MCF 10A (cell line): ENCODE measurements around the gene NTF3. TPM values are rescaled to one million over a fixed set of nuclear protein-coding genes. Genes with fewer than 3 reads are reported as not detected.

ENCODE experiments used
- BruUV-seq: library from RNA; stranded (reverse); fragments of 400-500 nt; replicated peaks from 2 replicates; lab custom pipeline; 2021; lab: Mats Ljungman, UMichigan
- CTCF ChIA-PET: fragments of 300-600 bp; sonication (Branson Sonifier 250); formaldehyde crosslinking; extraction: SDS; loops from one replicate; lab custom pipeline; 2021; ENCODE audit warnings: antibody characterized with exemption, inconsistent platforms; lab: Yijun Ruan, JAX
- POLR2A ChIA-PET: fragments of 300-600, 350-650 bp; sonication (Branson Sonifier 250); formaldehyde crosslinking; extraction: SDS; loops from one replicate; lab custom pipeline; 2020; ENCODE audit warnings: antibody characterized with exemption, inconsistent platforms; lab: Yijun Ruan, JAX
- DNase-seq: peaks from one replicate; pipeline ENCODE4 v3.0.0-alpha.2; 2018; ENCODE audit not compliant: unreplicated experiment
- H3K27ac Mint-ChIP-seq: one replicate; pipeline ENCODE4 v1.8.0; 2022; ENCODE audit warnings: mild to moderate bottlenecking, low read depth, mixed read lengths; ENCODE audit not compliant: unreplicated experiment
- H3K27me3 Mint-ChIP-seq: one replicate; pipeline ENCODE4 v1.8.0; 2022; ENCODE audit warnings: mixed read lengths; ENCODE audit not compliant: insufficient read depth, unreplicated experiment
- H3K36me3 Mint-ChIP-seq: one replicate; pipeline ENCODE4 v1.8.0; 2022; ENCODE audit warnings: mild to moderate bottlenecking, moderate library complexity, mixed read lengths; ENCODE audit not compliant: insufficient read depth, unreplicated experiment
- H3K4me1 Mint-ChIP-seq: one replicate; pipeline ENCODE4 v1.8.0; 2022; ENCODE audit warnings: mixed read lengths; ENCODE audit not compliant: insufficient read depth, unreplicated experiment
- H3K4me3 Mint-ChIP-seq: one replicate; pipeline ENCODE4 v1.8.0; 2022; ENCODE audit warnings: mild to moderate bottlenecking, moderate library complexity, mixed read lengths; ENCODE audit not compliant: unreplicated experiment
- H3K9me3 Mint-ChIP-seq: one replicate; pipeline ENCODE4 v1.8.0; 2022; ENCODE audit warnings: mixed read lengths; ENCODE audit not compliant: unreplicated experiment
- CTCF ChIP-seq: fragments of 200-600 bp; IDR thresholded peaks from one replicate; pipeline ENCODE4 v1.8.0; 2022; ENCODE audit warnings: antibody characterized with exemption, mild to moderate bottlenecking; ENCODE audit not compliant: unreplicated experiment
- intact Hi-C: fragments of 100-400 bp; cut with micrococcal nuclease; formaldehyde crosslinking; loops from 2 replicates; pipeline ENCODE4 v1.14.1; 2022
- total RNA-seq: library from RNA; stranded (reverse); gene quantifications from 2 replicates; pipeline ENCODE4 v1.2.3, GENCODE V29; 2022

Gene NTF3
- total RNA-seq, 1 experiment from 2014 or later = not detected

GRCh38 chr12:5507401-5507935 lies 75.6 kb downstream of the NTF3 start:
- no TSS peak for BruUV-seq

GRCh38 chr12:5507944-5508343 lies 76.0 kb downstream of the NTF3 start:
- H3K4me3 Mint-ChIP-seq = no peak overlapping the region
- H3K4me1 Mint-ChIP-seq = no peaks in the 10 kb centered on the region
- H3K9me3 Mint-ChIP-seq = peaks cover 53% of the 10 kb centered on the region
- no TSS peak for BruUV-seq
- intact Hi-C loops = no loop called here
- DNase-seq = no peak
- ChIA-PET POLR2A (no interaction called here), CTCF (no interaction called here)
- no peaks in the 10 kb centered on the region for H3K27me3 Mint-ChIP-seq
- no peak overlapping the region for H3K27ac Mint-ChIP-seq
- H3K36me3 Mint-ChIP-seq = no peaks in the 10 kb centered on the region
- no peak for TF ChIP-seq CTCF

More at GRCh38 chr12:5507401-5507935, 75.6 kb downstream of the NTF3 start:
- DNase-seq = no peak
- POLR2A ChIA-PET = no interaction called here
- peaks cover 54% of the 10 kb centered on the region for H3K9me3 Mint-ChIP-seq
- CTCF ChIA-PET = interaction anchor here (0.5 kb wide), 1 partner anchor 20 kb away, joined by 3 read pairs; no protein-coding TSS in a partner anchor
- TF ChIP-seq CTCF = no peak
- no peaks in the 10 kb centered on the region for H3K27me3 Mint-ChIP-seq
- intact Hi-C loops = no loop called here
- no peak overlapping the region for H3K27ac Mint-ChIP-seq
- H3K4me1 Mint-ChIP-seq = no peaks in the 10 kb centered on the region
- no peaks in the 10 kb centered on the region for H3K36me3 Mint-ChIP-seq
- no peak overlapping the region for H3K4me3 Mint-ChIP-seq

GRCh38 chr12:5509102-5509501 lies 77.2 kb downstream of the NTF3 start:
- Mint-ChIP-seq H3K27ac (no peak overlapping the region), H3K4me3 (no peak overlapping the region), H3K27me3 (no peaks in the 10 kb centered on the region), H3K9me3 (peaks cover 53% of the 10 kb centered on the region), H3K4me1 (no peaks in the 10 kb centered on the region), H3K36me3 (no peaks in the 10 kb centered on the region)
- no peak for TF ChIP-seq CTCF
- ChIA-PET CTCF (no interaction called here), POLR2A (no interaction called here)
- no peak for DNase-seq
- intact Hi-C loops = no loop called here
- BruUV-seq = no TSS peak

GRCh38 chr12:5509557-5509956 lies 77.6 kb downstream of the NTF3 start:
- Mint-ChIP-seq H3K27me3 (no peaks in the 10 kb centered on the region), H3K27ac (no peak overlapping the region), H3K36me3 (no peaks in the 10 kb centered on the region), H3K9me3 (peaks cover 53% of the 10 kb centered on the region), H3K4me3 (no peak overlapping the region), H3K4me1 (no peaks in the 10 kb centered on the region)
- POLR2A ChIA-PET = no interaction called here
- no TSS peak for BruUV-seq
- no peak for TF ChIP-seq CTCF
- DNase-seq = no peak
- intact Hi-C loops = no loop called here
- CTCF ChIA-PET = no interaction called here
